Adrenal gland (tissue), 12 donors: ENCODE measurements around the gene SPOCK1. TPM values are rescaled to one million over a fixed set of nuclear protein-coding genes. Genes with fewer than 3 reads are reported as not detected.

Experiments used
- DNase-seq, 7 donors: peaks; one replicate each; pipeline ENCODE4 v3.0.0-alpha.2; 2019 to 2020
- H3K27ac ChIP-seq, 5 donors: fragments of 200-600 bp; sonication (generic) in 4 of 5; 1 replicate in 3 of 5; 2 replicates in 2 of 5; pipeline versions ENCODE4 v1.5.1 to v1.8.0; 2016 to 2020; ENCODE audit warnings: mild to moderate bottlenecking in 1 of 5
- H3K27me3 ChIP-seq: fragments of 200-600 bp; 2 replicates; pipeline ENCODE4 v1.8.0; 2021
- H3K36me3 ChIP-seq, 2 donors: fragments of 200-600 bp; replicated peaks in 1 of 2; 1 replicate in 1 of 2; 2 replicates in 1 of 2; pipeline versions ENCODE4 v1.5.1 to v1.8.0; 2018 to 2022
- H3K4me1 ChIP-seq, 2 donors: fragments of 200-600 bp; replicated peaks in 1 of 2; 1 replicate in 1 of 2; 2 replicates in 1 of 2; pipeline versions ENCODE4 v1.5.1 to v1.8.0; 2018 to 2021
- H3K4me3 ChIP-seq, 4 donors: fragments of 200-600 bp; sonication (generic) in 3 of 4; one replicate each; pipeline ENCODE4 v1.5.1; 2016 to 2018
- H3K9me3 ChIP-seq, 3 donors: fragments of 200-600 bp; sonication (generic) in 1 of 3; replicated peaks in 1 of 3; 1 replicate in 2 of 3; 2 replicates in 1 of 3; pipeline versions ENCODE4 v1.5.1 to v1.8.0; 2016 to 2021
- POLR2A ChIP-seq, 2 donors: fragments of 450-650 bp; IDR thresholded peaks; one replicate each; pipeline ENCODE4 v1.6.1; 2017; ENCODE audit warnings: antibody characterized with exemption in 2 of 2, mild to moderate bottlenecking in 2 of 2, moderate library complexity in 1 of 2
- WGBS, 4 donors: extraction: QIAGEN DNeasy Blood & Tissue Kit in 2 of 4; methylation state at CpG; one replicate each; pipeline versions ENCODE4 v1.1.5 to v1.1.7; 2013 to 2017; 5-methylcytosine and 5-hydroxymethylcytosine counted together
- intact Hi-C, 2 donors: fragments of 100-400 bp; cut with DNase I; formaldehyde crosslinking; loops; one replicate each; pipeline versions ENCODE4 v1.14.1 to v1.15.0; 2022 to 2023
- polyA plus RNA-seq, 3 donors: library from polyadenylated mRNA; stranded (reverse); fragments of 200-250 nt in 2 of 3; fragments of 350-450 nt in 1 of 3; fragmentation: Illumina TruSeq in 1 of 3; extraction: RNeasy Lipid Tissue Mini Kit (QIAGEN cat#74804) in 1 of 3; gene quantifications; one replicate each; pipeline ENCODE4 v1.2.3, GENCODE V29; 2013 to 2014
- total RNA-seq, 9 donors: library from RNA; depleted of rRNA in 4 of 9; stranded (reverse); fragments of >200 nt in 4 of 9; fragments of 120-200 nt in 1 of 9; fragmentation: NEBNext Ultra II Directional in 1 of 9; extraction: Animal tissue kit (Norgen Biotek cat#: 25700) in 1 of 9; gene quantifications; one replicate each; pipeline versions ENCODE4 v1.1.0 to v1.2.4, GENCODE V29; 2013 to 2023
- TF ChIP-seq, protein P1 (sequence below), 6 experiments: fragments of 450-650 bp in 4 of 6; fragments of 200-600 bp in 2 of 6; sonication (generic) in 1 of 6; IDR thresholded peaks; 1 replicate in 5 of 6; 2 replicates in 1 of 6; pipeline versions ENCODE4 v1.5.1 to v1.8.0; 2016 to 2021; ENCODE audit warnings: antibody characterized with exemption in 6 of 6, mild to moderate bottlenecking in 2 of 6, moderate library complexity in 1 of 6
- donor health status: healthy with polysubstance abuse.
- donor health status: Bipolar disorder and iron deficiency.
- donor health status: DM: yes; HTN: yes; CAD: no.
- donor health status: DM: no; HTN: no; CAD: no.
- donor health status: DM: no; HTN: no; CAD: no.
- donor health status: DM: yes; HTN: yes; CAD: no.

Gene SPOCK1
- total and polyA plus RNA-seq, 12 donors, result 5.4 to 102 (median 55.6) TPM

DNA sequence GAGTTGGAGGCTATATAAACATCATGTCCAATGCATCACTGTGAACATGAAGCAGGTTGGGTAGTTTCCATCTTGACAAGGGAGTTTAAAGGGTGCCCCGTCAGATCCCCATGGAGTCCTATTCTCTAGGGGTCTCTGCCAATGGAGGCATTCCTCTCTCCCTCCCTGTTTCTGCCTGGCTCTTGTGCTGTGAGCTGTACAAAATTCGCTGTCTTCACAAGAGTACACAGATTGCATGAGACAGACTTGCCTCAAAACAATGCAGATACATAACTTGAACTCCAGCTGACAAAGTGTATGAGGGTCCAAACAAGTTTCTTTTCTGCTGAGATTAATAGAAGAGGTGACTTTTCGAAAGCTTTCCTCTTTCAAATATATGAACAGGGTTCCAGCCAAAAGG is 165.2 kb downstream of the SPOCK1 start:
- intact Hi-C loops, result no loop called here
- Histone ChIP-seq H3K4me3 (no peak overlapping the region), H3K27me3 (no peaks in the 10 kb centered on the region), H3K27ac (no peak overlapping the region), H3K36me3 (no peaks in the 10 kb centered on the region), H3K4me1 (no peaks in the 10 kb centered on the region), H3K9me3 (no peaks in the 10 kb centered on the region)
- TF ChIP-seq, protein P1, sequence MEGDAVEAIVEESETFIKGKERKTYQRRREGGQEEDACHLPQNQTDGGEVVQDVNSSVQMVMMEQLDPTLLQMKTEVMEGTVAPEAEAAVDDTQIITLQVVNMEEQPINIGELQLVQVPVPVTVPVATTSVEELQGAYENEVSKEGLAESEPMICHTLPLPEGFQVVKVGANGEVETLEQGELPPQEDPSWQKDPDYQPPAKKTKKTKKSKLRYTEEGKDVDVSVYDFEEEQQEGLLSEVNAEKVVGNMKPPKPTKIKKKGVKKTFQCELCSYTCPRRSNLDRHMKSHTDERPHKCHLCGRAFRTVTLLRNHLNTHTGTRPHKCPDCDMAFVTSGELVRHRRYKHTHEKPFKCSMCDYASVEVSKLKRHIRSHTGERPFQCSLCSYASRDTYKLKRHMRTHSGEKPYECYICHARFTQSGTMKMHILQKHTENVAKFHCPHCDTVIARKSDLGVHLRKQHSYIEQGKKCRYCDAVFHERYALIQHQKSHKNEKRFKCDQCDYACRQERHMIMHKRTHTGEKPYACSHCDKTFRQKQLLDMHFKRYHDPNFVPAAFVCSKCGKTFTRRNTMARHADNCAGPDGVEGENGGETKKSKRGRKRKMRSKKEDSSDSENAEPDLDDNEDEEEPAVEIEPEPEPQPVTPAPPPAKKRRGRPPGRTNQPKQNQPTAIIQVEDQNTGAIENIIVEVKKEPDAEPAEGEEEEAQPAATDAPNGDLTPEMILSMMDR (IDR thresholded peaks at IDR 0.05), result no peak
- no peak for TF ChIP-seq POLR2A (IDR thresholded peaks at IDR 0.05)
- 75 to 85% (median 79%) methylated on average over 3 of the region's 3 CpGs for WGBS, 4 donors
- no peak for DNase-seq

DNA sequence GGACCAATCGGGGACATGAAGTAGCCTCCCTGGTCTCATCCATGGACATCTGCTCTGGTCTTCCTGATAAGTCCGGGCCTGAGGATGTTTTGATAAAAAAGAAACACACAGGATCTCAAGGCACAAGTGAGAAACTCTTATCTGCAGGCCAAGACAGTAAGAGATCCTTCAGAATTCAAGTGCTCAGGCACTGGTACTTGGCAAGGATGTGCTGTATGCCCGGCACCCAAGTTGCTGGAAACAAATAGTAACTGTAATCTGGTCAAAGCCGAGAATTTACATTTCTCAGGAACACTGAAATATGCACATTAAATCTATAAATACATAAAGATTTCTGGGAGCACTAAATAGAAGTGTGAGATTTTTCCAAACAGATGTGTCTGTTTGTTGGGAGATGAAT is 165.7 kb downstream of the SPOCK1 start:
- intact Hi-C loops, result no loop called here
- H3K27me3 ChIP-seq, result no peaks in the 10 kb centered on the region
- 55 to 92% (median 78%) methylated on average over 4 of the region's 4 CpGs for WGBS, 4 donors
- no peak for TF ChIP-seq POLR2A (IDR thresholded peaks at IDR 0.05)
- TF ChIP-seq, protein P1 (IDR thresholded peaks at IDR 0.05), result no peak
- H3K9me3 ChIP-seq, result no peaks in the 10 kb centered on the region
- no peak overlapping the region for H3K4me3 ChIP-seq
- H3K27ac ChIP-seq, result no peak overlapping the region
- no peak for DNase-seq
- H3K36me3 ChIP-seq, result no peaks in the 10 kb centered on the region
- H3K4me1 ChIP-seq, result no peaks in the 10 kb centered on the region

DNA sequence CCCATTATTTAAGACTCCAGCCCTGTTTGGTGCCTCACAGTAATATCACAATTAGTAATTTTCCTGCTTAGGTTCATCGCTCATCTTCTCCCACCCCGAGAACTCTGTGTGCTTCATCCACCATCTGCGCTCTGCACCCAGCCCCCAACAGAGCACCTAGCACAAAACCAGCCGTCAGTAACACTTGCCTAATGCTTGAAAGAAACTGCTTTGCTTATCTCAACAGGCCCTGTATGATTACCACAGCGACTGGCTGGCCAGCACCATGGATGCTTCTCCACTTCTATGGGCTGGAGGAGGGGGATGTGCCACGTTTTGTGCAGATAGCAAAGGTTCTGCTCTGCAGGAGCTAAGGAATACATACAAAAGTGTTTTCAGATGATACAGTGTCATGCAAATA is 166.8 kb downstream of the SPOCK1 start:
- intact Hi-C loops, result no loop called here
- Histone ChIP-seq H3K4me1 (no peaks in the 10 kb centered on the region), H3K27me3 (no peaks in the 10 kb centered on the region), H3K36me3 (no peaks in the 10 kb centered on the region), H3K4me3 (no peak overlapping the region), H3K9me3 (no peaks in the 10 kb centered on the region), H3K27ac (no peak overlapping the region)
- TF ChIP-seq, protein P1 (IDR thresholded peaks at IDR 0.05), result no peak
- no peak for TF ChIP-seq POLR2A (IDR thresholded peaks at IDR 0.05)
- 75 to 82% (median 77%) methylated on average over 5 to 6 of the region's 6 CpGs for WGBS, 4 donors
- DNase-seq, result peak in 1 of 7 donors; percentile 58

DNA sequence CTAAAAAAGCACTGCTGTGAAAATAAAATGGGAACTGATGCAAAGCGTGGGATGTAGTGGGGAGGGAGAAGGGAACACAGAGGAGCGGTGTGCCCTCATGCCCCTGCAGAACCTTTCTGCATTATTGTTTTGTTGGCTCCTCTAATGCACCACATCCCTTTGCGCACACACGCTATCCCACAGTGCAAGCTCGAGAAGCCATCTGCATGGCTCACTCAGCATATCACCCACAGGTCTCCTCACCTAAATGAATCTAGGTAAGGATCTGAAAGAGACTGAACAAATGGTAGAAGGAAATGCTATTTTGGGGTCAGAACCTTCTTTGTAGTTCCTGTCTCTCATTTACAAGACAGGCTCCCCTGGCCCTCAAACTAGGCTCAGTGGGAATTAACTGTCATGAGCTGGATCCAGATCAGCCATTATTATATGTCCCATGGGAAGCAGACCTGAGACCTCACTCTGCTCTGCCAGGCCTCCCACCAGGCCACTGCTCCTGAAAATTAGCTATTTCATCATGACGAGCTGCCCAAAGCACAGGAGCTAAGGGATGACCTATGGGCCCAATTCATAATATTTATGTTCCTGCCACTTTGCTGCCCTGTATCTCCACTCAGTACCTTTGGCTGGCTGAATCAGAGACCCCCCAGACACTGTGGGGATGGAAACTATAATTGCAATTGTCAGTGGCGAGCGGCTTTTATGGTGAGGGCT is 169.4 kb downstream of the SPOCK1 start:
- intact Hi-C loops, result loop anchor here in 1 of 2 donors (10.0 kb wide), 1 partner anchor 525 kb away; no protein-coding TSS in a partner anchor
- H3K4me3 ChIP-seq, result no peak overlapping the region
- H3K36me3 ChIP-seq, result no peaks in the 10 kb centered on the region

More for the DNA sequence above, 169.4 kb downstream of the SPOCK1 start:
- no peaks in the 10 kb centered on the region for H3K4me1 ChIP-seq
- H3K27ac ChIP-seq, result no peak overlapping the region
- no peaks in the 10 kb centered on the region for H3K9me3 ChIP-seq
- 83 to 92% (median 90%) methylated on average over 7 to 8 of the region's 8 CpGs for WGBS, 4 donors
- DNase-seq, result no peak
- TF ChIP-seq, protein P1 (IDR thresholded peaks at IDR 0.05), result no peak
- no peak for TF ChIP-seq POLR2A (IDR thresholded peaks at IDR 0.05)
- no peaks in the 10 kb centered on the region for H3K27me3 ChIP-seq
